ENCODE measurements around the gene NRSN2. TPM values are rescaled to one million over a fixed set of nuclear protein-coding genes. Genes with fewer than 3 reads are reported as not detected.

NRSN2 gene
- 10 to 100 TPM; 23.9 to 31.9 (median 26.6) TPM for polyA plus RNA-seq (ENCODE audit: insufficient read length in 10 of 10)
- long read RNA-seq, donor 1, partial matches to known transcripts: 0 of 7 reads
- long read RNA-seq, donor 1, other reads (novel, unspliced or antisense): 0 of 7 reads
- long read RNA-seq, donor 2, partial matches to known transcripts: 0 of 3 reads
- long read RNA-seq, donor 2, other reads (novel, unspliced or antisense): 0 of 3 reads
- long read RNA-seq, donor 3: 0 reads
- long read RNA-seq, donor 4, partial matches to known transcripts: 0 of 4 reads
- long read RNA-seq, donor 4, other reads (novel, unspliced or antisense): 0 of 4 reads
- long read RNA-seq, donor 5, transcript NRSN2-202 (4 exons, 2,088 nt): major isoform, 13 of 20 reads
- long read RNA-seq, donor 5, partial matches to known transcripts: 5 of 20 reads
- long read RNA-seq, donor 5, other reads (novel, unspliced or antisense): 0 of 20 reads
- long read RNA-seq, donor 6, transcript NRSN2-202 (4 exons, 2,088 nt): major isoform, 12 of 15 reads
- long read RNA-seq, donor 6, partial matches to known transcripts: 0 of 15 reads
- long read RNA-seq, donor 6, other reads (novel, unspliced or antisense): 0 of 15 reads
- long read RNA-seq, donor 7, partial matches to known transcripts: 0 of 2 reads
- long read RNA-seq, donor 7, other reads (novel, unspliced or antisense): 0 of 2 reads
- long read RNA-seq, donor 8, transcript NRSN2-202 (4 exons, 2,088 nt): major isoform, 5 of 8 reads
- long read RNA-seq, donor 8, partial matches to known transcripts: 0 of 8 reads
- long read RNA-seq, donor 8, other reads (novel, unspliced or antisense): 0 of 8 reads
- long read RNA-seq, donor 9, partial matches to known transcripts: 0 of 1 reads
- long read RNA-seq, donor 9, other reads (novel, unspliced or antisense): 0 of 1 reads

GRCh38 chr20:346640-347316 lies at the start of gene NRSN2:
Gene NRSN2, plus strand, starts transcription at chr20:347111. Its CDS starts 2,533 bp downstream, at chr20:349644.
- DNase-seq: peak; percentile 66 to 89 (median 76)

GRCh38 chr20:297925-298775 lies 48.8 kb upstream of the NRSN2 start:
- DNase-seq: peak in 2 of 3 donors; percentile 74 to 88

- DNase-seq: no peak
Measured at GRCh38 chr20:298776-299391, 48.0 kb upstream of the NRSN2 start.

- DNase-seq: peak in 1 of 3 donors; percentile 71
Measured at GRCh38 chr20:300345-300990, 46.4 kb upstream of the NRSN2 start.

- DNase-seq: no peak
Measured at GRCh38 chr20:301886-302848, 44.7 kb upstream of the NRSN2 start.

- no peak for DNase-seq
Measured at GRCh38 chr20:305745-306144, 41.2 kb upstream of the NRSN2 start.

- no peak for DNase-seq
Measured at GRCh38 chr20:308427-309038, 38.4 kb upstream of the NRSN2 start.

- no peak for DNase-seq
Measured at GRCh38 chr20:309306-309840, 37.5 kb upstream of the NRSN2 start.

GRCh38 chr20:309841-310644 lies 36.9 kb upstream of the NRSN2 start:
- DNase-seq: peak; percentile 99 to 100 (median 100)

GRCh38 chr20:310645-311044 lies 36.3 kb upstream of the NRSN2 start:
- no peak for DNase-seq

GRCh38 chr20:311609-312008 lies 35.3 kb upstream of the NRSN2 start:
- no peak for DNase-seq

GRCh38 chr20:312067-312466 lies 34.8 kb upstream of the NRSN2 start:
- DNase-seq: no peak

GRCh38 chr20:312866-313265 lies 34.0 kb upstream of the NRSN2 start:
- no peak for DNase-seq

- no peak for DNase-seq
Measured at GRCh38 chr20:313402-313801, 33.5 kb upstream of the NRSN2 start.

- DNase-seq: no peak
Measured at GRCh38 chr20:313948-314347, 33.0 kb upstream of the NRSN2 start.

GRCh38 chr20:316316-317068 lies 30.4 kb upstream of the NRSN2 start:
- DNase-seq: no peak

Measured in muscle of back (tissue), 13 donors.